GM15510 (cell line): ENCODE results near the gene CD34.

Experiments used
- POLR2A ChIP-seq: IDR thresholded peaks from 3 replicates; pipeline ENCODE4 v1.6.1; 2011; ENCODE audit warnings: borderline replicate concordance; ENCODE audit not compliant: insufficient read length; ENCODE audit errors: extremely low read depth

CD34 gene

GRCh38 chr1:207917080-207917479 is 6.2 kb upstream of the CD34 start:
- TF ChIP-seq POLR2A, result no peak

- TF ChIP-seq POLR2A, result no peak
These were observed 3.0 kb upstream of the CD34 start for GRCh38 chr1:207913951-207914350.

GRCh38 chr1:207911856-207912760 is 1.2 kb upstream of the CD34 start:
- no peak for TF ChIP-seq POLR2A

- TF ChIP-seq POLR2A, result no peak
These were observed 1.2 kb downstream of the CD34 start for GRCh38 chr1:207909687-207910086.

- no peak for TF ChIP-seq POLR2A
These were observed 2.7 kb downstream of the CD34 start for GRCh38 chr1:207908107-207908734.

- no peak for TF ChIP-seq POLR2A
These were observed 6.5 kb downstream of the CD34 start for GRCh38 chr1:207904391-207904790.

- TF ChIP-seq POLR2A, result no peak
These were observed 7.2 kb downstream of the CD34 start for GRCh38 chr1:207903767-207904166.

GRCh38 chr1:207903053-207903452 is 7.9 kb downstream of the CD34 start:
- no peak for TF ChIP-seq POLR2A

- TF ChIP-seq POLR2A, result no peak
These were observed 8.4 kb downstream of the CD34 start for GRCh38 chr1:207902566-207902965.

GRCh38 chr1:207901041-207901653 is 9.8 kb downstream of the CD34 start:
- TF ChIP-seq POLR2A, result no peak

- TF ChIP-seq POLR2A, result no peak
These were observed 12.1 kb downstream of the CD34 start for GRCh38 chr1:207898836-207899235.

GRCh38 chr1:207898260-207898659 is 12.7 kb downstream of the CD34 start:
- TF ChIP-seq POLR2A, result no peak

- no peak for TF ChIP-seq POLR2A
These were observed 13.7 kb downstream of the CD34 start for GRCh38 chr1:207897188-207897587.

- no peak for TF ChIP-seq POLR2A
These were observed 14.4 kb downstream of the CD34 start for GRCh38 chr1:207896547-207896946.

GRCh38 chr1:207894704-207895103 is 16.2 kb downstream of the CD34 start:
- no peak for TF ChIP-seq POLR2A
